ENCODE measurements around the gene CRX.
"Not testable (repeated sequence)": the region's sequence is repeated elsewhere in the genome, so short reads cannot be mapped to it uniquely, and the experiment has no call there.

Gene CRX

DNA sequence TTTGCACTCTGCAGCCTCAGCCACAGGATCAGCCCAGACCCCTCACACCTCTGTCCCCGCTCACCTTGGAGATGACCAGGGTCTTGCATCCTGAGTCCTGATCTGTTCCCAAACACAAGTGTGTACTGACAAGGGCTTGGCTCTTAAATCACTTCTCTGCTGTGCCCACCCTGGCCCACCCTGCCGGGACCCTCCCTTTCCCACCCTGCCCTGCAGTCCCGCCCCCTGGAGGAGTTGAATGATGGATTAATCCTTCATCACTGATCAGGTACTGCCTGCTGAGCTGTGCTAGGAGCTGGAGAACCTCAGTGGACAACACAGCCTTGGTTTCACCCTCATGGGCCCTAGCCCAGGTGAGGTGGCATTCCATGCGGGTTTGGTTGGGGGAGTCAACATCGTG lies 17.3 kb upstream of the CRX start, which contains the start of gene TPRX1:
TPRX1 (minus strand) TSS at position 101 of the 400 bp plus-strand sequence; CDS start at position 89, 12 bp downstream.
- DNase-seq: not testable (repeated sequence)

DNA sequence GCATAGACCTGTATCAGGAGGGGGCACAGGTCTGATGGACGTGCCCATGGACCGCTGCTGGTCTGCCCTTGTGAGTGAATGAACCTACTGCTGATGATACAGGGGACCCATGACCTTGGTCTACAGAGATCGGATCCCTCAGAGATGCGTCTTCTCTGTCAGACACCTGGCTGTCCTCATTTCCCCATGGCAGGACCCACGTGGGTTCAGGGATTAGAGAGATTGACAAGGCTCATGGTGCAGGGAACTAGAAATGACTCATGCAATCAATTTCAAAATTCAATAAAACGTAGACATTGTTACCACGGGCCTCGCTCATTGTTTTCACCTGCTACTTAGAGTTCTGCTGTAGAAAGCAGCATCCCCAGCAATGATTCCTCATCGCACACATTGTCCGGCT lies 16.4 kb upstream of the CRX start:
- no peak for DNase-seq

DNA sequence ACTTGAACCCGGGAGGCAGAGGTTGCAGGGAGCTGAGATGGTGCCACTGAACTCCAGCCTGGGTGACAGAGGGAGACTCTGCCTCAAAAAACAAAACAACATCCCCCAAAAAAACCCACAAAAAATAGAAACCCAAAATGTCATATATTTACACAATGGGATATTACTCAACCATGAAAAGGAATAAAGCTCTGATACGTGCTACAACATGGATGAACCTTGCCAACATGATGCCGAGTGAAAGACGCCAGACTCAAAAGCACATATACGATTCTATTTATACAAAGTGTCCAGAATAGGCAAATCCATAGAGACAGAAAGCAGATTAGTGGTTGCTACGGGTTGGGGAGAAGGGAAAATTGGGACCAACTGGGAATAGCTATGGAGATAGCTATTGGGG lies 15.3 kb upstream of the CRX start:
- no peak for DNase-seq

DNA sequence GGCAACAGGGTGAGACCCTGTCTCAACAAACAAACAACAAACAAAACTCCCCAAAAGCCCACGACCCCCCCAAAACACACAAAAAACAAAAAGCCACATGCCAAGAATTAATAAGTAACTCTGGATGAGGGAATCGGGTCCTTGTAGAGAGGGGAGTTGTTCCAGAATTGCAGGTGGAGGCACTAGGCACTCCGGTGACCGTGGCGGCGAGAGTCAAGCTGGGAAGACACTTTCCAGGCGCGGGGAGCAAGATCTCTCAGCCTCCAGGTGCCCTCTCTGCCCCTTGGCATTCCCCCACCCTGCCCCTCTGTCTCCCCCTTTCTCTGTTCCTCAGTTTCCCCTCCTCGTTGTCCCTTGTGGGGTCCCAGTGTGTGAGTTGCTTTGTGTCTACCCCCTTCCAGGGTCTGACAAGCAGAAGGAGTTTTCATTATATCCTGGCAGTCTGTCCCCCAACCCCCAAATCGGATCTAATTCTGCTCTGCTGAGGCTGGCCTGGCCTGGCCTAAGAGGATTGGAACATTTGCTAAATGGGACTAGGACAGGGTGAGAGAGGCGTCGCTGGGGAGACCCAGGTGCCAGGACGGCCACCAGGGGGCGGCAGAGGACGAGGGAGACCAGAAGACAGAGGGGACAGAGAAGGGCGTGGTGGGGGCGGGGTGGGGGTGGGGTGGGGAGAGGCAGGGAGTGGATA lies 8.3 kb upstream of the CRX start:
- peak; percentile 88 for DNase-seq

DNA sequence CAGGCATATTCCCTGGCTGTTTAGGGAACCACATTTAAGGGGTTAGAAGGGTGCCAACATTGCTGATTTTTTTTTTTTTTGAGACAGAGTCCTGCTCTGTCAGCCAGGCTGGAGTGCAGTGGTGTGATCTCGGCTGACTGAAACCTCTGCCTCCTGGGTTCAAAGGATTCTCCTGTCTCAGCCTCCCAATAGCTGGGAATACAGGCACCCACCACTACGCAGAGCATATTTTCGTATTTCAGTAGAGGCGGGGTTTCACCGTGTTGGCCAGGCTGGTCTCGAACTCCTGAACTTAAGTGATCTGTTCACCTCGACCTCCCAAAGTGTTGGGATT lies 7.8 kb upstream of the CRX start:
- DNase-seq: no peak

DNA sequence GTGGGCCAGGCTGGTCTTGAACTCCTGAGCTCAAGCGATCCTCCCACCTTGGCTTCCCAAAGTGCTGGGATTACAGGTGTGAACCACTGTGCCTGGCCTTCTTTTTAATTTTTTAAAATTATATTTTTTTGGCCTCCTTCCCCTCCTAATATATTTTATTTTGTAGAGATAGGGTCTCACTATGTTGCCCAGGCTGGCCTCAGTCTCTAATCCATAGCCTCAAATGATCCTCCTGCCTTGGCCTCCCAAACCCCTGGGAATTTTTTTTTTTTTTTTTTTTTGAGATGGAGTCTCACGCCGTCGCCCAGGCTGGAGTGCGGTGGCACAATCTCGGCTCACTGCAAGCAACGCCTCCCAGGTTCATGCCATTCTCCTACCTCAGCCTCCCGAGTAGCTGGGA lies 5.5 kb upstream of the CRX start:
- DNase-seq: not testable (repeated sequence)

DNA sequence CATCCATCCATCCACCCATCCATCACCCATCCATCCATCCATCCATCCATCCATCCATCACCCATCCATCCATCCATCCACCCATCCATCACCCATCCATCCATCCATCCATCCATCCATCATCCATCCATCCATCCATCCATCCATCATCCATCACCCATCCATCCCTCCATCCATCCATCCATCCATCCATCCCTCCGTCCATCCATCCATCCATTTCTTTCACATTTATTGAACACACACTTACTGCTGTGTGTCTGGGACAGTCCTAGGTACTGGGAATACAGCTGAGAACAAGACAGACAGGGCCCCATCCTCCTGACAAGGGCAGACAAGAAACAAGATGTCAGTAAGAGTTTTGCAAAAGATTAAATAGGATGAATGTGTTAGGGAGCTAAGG lies 3.5 kb upstream of the CRX start:
- not testable (repeated sequence) for DNase-seq

DNA sequence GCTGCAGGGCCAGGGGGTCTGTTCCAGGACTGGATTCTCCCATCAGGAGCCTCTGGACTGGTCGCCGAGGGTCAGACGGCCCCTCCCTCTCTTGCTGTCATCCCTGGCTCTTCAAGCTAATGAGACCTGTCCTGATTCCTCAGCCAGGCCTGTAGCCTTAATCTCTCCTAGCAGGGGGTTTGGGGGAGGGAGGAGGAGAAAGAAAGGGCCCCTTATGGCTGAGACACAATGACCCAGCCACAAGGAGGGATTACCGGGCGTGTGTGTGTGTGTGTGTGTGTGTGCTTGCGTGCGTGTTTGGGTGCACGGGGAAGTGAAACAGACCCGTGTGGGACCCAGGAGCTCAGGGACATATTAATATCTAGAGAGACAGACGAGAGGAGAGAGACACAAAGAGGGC lies 1.9 kb upstream of the CRX start:
- DNase-seq: peak; percentile 91

DNA sequence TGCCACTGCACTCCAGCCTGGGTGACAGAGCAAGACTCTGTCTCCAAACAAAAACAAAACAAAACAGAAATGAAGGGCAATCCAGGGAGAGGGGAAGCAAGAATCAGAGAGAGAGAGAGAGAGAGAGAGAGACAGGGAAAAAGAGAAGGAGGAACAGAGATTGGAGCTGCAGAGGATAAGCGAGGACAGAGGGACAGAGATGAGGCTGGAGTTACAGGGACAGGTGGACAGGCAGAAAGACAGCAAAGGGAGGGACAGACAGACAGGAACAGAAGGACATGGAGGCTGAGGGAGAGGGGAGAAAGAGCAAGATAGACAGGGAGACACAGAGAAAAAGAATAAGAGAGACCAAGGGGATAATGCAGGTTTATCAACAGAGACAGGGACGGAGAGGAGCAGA lies 1.3 kb upstream of the CRX start:
- DNase-seq: peak; percentile 38

DNA sequence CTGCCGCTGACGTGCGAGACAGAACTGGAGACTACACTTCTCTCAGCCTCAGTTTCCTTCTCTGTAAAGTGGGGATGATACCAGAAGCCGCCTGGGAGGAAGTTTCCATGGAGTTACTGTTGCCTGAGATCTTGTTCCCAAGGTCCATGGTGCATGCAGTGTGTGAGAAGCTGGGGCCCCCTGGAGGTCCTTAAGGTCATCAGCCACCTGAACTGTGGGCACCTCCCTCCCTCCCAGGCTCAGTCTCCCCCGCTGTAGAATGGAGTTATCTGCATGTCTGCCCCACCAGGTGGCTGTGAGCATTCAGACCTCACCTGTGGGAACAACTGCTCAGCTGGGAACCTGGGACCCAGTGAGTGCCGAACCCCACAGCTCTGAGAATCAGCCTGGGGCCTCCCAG lies 2.7 kb downstream of the CRX start:
- no peak for DNase-seq

DNA sequence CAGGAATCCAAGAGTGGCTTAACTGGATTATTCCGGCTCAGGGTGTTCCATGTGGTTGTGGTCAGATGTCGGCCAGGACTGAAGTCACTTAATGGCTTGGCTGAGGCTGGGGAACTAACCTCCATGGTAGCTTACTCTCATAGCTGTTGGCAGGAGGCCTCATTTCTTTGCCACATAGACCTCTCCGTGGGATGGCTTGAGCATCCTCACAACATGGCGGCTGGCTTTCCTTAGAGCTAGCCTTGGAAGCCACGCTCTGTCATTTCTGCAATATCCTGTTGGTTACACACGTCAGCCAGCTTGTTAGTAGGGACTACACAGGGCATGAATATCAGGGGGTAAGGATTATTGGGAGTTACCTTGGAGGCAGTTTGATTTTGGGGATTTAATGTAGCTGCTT lies 5.1 kb downstream of the CRX start:
- no peak for DNase-seq

DNA sequence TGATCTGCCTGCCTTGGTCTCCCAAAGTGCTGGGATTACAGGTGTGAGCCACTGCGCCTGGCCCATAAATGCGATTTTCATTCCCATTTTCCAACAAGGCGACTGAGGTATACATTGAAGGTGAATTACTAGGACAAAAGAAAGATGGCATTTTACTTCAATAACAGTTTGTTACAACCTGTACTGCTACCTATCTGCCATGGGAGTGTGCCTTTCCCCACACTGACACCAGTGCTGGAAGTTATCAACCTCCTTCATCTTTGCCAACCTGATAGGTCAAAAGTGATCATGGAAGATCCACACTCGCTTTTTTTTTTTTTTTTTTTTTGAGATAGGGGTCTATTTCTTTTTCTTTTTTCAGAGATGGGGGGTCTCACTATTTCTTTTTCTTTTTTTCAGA lies 11.0 kb downstream of the CRX start:
- no peak for DNase-seq

DNA sequence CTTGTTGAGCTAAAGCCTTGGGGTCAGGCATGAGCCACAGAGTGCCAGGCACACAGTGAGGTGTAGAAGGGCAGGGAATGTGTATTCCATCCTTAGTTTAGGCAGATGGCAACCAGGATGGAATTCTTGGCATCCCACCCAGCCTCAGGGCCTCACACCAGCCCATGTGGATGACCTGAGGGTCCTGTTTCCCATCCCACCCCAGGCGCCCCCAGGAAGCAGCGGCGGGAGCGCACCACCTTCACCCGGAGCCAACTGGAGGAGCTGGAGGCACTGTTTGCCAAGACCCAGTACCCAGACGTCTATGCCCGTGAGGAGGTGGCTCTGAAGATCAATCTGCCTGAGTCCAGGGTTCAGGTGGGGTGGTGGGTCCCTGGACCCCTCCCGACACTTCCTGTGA lies 14.3 kb downstream of the CRX start:
- DNase-seq: no peak

DNA sequence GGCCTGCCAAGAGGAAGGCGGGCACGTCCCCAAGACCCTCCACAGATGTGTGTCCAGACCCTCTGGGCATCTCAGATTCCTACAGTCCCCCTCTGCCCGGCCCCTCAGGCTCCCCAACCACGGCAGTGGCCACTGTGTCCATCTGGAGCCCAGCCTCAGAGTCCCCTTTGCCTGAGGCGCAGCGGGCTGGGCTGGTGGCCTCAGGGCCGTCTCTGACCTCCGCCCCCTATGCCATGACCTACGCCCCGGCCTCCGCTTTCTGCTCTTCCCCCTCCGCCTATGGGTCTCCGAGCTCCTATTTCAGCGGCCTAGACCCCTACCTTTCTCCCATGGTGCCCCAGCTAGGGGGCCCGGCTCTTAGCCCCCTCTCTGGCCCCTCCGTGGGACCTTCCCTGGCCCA lies 17.7 kb downstream of the CRX start:
- no peak for DNase-seq

DNA sequence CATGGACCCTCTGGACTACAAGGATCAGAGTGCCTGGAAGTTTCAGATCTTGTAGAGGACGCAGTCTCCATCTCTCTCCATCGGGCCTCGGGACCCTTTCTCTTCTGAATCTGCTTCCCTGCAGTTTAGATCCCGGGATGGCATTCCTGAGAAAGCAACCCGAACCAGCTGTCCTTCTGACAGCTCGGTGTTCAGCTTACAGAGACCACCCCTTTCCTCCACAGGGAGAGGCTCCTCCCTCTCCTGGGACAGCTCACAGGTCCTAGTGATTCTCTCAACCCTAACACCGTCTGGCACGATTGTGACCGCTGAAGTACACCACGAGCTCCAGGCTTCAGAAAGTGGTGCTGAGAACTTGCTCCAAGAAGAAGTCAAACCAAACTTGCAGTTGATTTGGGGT lies 18.2 kb downstream of the CRX start:
- DNase-seq: peak; percentile 59

DNA sequence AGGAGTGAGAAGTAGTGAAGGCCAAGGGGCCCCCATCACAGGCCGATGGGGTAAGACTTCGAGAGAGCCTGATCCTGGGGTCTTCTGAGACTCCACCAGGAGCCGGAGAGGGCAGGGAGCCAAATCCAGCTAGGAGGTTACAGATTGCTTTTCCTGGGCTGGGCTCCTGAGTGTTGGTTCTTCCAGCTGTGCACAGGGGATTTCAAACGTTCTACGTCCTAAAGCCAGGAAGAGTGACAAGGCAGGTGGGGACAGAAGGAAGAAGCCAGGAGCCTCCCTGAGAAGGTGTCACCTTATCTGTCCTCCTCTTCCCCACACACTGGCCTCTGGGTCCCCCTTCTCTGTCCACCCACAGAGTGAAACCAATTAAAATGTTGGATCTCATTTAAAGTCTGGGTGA lies 21.2 kb downstream of the CRX start:
- no peak for DNase-seq

DNA sequence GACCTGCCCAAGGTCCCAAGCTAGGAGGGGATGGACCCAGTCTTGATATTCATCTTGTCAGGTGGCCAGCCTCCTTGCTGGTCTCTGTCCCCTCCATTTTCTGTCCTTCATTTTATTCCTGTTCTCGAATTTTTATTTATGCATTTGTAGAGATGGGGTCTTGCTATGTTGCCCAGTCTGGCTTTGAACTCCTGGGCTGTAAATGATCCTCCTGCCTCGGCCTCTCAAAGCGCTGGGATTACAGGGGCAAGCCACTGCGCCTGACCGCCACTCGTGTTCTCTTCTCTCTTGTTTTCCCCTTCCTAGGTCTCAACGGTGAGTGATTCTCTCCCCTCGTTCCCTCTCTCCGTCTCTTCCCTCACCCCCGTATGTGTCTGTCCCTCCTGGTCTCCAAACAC lies 26.7 kb downstream of the CRX start:
- DNase-seq: no peak

DNA sequence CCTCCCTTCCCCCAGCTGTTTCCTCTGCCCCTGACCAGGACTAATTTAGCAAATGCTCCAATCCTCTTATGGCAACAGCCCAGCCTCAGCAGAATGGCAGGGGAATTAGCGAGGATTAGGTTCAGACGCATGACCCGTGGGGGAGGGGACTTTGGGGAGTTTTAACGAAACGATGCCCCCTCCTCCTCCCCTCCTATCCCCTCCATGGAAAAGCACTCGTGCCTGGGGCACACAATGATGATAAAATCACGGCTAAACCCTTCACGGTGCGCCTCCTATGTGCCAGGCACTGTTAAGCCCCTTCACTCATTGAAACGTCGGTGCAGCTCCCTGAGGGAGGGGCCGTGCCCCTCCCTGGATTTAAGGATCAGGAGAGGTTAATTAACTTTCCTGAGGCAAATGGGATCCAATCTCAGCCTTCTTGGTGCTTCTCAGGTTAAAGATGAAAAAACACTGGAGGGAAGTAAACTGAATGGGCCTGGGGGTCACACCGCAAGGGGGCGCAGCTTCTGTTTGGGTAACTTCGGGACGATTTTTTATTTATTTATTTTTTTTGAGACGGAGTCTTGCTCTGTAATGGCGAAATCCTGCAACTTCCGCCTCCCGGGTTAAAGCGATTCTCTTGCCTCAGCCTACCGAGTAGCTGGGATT lies 27.2 kb downstream of the CRX start:
- peak; percentile 81 for DNase-seq

DNA sequence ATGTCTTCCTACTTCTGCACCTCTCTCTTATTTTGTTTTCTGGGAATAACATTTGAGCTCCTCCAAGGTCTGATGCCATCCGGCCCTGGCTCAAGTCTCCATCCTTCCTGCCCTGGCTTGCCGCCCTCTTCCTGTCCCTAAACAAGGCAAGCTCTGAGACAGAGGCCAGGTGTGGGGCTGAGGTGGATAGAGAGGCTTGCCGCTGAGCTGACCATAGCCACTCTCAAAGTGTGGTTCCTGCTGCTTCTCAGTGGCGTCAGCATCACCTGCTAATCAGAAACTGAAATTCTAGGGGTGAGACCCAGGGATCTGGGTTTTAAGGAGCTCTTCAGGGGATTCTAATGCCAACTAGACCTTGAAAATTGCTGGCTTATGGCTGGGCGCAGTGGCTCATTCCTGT lies 31.3 kb downstream of the CRX start:
- DNase-seq: no peak

DNA sequence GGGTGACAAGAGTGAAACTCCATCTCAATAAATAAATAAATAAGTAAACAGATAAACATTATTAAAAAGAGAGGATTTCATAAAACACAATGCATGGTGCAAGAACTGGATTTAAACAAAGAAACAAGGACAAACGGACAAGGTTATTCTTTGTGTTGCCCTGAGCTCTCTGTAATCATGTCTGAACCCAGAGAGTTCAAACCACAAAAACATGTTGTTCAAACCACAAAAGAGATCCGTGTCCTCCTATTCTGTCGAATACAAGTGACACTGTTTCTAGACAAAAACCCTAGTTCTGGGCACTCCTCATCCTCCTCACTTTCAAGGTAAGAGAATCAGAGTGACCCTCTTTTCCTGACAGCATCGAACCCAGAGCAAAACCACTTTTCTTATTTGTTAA lies 32.7 kb downstream of the CRX start:
- no peak for DNase-seq

DNA sequence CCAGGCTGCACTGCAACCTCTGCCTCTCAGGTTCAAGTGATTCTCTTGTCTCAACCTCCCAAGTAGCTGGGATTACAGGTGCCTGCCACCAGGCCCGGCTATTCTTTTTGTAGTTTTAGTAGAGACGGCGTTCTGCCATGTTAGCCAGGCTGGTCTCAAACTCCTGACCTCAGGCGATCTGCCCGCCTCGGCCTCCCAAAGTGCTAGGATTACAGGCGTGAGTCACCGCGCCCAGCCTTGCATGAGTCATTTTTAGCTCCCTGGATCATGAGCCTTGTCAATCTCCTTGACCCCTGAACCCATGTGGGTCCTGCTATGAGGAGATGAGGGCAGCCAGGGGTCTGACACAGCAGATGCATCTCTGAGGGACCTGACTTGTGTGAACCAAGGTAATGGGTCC lies 36.5 kb downstream of the CRX start:
- not testable (repeated sequence) for DNase-seq

DNA sequence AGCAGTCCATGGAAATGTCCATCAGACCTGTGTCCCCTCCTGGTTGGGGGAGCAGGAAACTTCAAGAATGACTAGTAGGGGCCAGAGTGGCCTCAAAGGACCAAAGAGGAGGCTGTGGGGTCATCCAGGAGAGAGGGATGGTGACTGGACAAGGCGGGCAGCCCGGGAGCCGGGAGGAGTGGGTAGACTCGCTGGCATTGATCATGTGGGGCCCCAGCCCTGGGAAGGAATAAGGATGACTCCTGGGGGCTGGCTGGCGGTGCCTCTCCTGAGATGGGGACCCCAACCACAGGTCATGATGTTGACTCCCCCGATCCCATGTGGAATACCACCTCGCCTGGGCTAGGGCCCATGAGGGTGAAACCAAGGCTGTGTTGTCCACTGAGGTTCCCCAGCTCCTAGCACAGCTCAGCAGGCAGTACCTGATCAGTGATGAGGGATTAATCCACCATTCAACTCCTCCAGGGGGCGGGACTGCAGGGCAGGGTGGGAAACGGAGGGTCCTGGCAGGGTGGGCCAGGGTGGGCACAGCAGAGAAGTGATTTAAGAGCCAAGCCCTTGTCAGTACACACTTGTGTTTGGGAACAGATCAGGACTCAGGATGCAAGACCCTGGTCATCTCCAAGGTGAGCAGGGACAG lies 37.0 kb downstream of the CRX start, which contains the start of gene TPRX2:
TPRX2 (plus strand) TSS at position 590 of the 640 bp plus-strand sequence; CDS start at position 602, 12 bp downstream.
- not testable (repeated sequence) for DNase-seq

DNA sequence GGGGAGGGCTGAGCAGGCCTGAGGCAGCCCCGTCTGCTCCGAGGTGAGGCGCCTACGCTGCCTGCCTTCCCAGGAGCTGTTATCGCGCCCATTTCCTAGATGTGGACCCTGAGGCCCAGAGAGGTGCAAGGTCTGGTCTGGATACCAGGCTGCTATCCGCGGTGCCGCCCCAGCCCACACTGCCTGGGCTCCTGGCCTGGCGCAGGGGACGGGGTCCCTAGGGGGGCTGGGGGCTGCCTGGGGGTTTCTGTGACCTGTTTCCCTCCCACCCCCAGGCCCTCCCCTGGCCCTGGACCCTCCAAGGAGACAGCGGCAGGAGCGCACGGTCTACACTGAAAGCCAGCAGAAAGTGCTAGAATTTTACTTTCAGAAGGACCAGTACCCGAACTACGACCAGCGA lies 38.1 kb downstream of the CRX start:
- not testable (repeated sequence) for DNase-seq

DNA sequence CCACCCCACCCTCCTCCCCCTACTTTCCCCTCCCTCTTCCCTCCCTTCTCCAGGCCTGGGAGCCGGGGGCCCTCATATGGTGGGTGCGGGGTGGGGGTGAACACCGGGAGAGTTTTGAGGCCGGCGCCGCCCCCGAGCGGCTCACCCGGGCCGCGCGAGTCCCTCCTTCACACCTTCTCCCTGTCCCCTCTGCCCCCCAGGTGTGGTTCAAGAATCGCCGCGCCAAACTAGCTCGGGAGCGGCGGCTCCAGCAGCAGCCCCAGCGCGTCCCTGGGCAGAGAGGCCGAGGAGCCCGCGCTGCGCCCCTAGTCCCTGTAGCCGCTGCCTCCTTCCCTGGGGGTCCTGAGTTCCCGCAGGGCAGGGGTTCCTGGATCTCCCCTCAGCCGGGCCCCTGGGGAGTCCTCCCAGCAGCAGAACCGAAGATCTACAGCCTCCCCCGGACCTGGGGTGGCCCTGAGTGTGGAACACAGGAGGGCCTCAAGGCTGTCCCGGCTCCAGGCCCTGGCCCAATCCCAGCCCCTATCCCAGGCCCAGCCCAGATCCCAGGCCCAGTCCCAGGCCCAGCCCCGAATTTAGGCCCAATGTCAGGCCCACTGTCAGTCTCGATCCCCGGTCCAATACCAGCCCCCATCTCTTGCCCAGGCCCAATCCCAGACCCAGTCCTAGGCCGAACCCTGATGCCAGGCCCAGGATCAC lies 39.0 kb downstream of the CRX start:
- DNase-seq: no peak

Data from eye (tissue), 1 donor.